ENCODE results near the gene PTGR2. TPM values are rescaled to one million over a fixed set of nuclear protein-coding genes. Genes with fewer than 3 reads are reported as not detected.
"Not testable (repeated sequence)": the region's sequence is repeated elsewhere in the genome, so short reads cannot be mapped to it uniquely, and the experiment has no call there.

Gene PTGR2
- total and polyA plus RNA-seq, 2 of the 8 experiments (the other 6 are each of a cell fraction or from before 2014, with no cell fraction given) = 6.0 to 17.5 TPM

DNA sequence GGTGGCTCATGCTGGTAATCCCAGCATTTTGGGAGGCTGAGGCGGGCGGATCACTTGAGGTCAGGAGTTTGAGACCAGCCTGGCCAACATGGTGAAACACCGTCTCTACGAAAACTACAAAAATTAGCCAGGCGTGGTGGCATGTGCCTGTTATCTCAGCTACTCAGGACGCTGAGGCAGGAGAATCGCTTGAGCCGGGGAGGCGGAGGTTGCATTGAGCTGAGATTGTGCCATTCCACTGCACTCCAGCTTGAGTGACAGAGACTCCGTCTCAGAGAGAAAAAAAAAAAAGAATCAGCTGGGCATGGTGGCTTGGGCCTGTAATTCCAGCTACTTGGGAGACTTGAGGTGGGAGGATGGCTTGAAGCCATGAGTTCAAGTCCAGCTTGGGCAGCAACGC, 18.1 kb downstream of the PTGR2 start:
- FAIRE-seq = not testable (repeated sequence)
- CTCF ChIA-PET (ENCODE audit: partially characterized antibody) = interaction anchor here (1.5 to 3.9 kb wide), 2 partner anchors 140 to 152 kb away, joined by 4 to 27 read pairs; no protein-coding TSS in a partner anchor
- WGBS, 2 experiments (ENCODE audit: extremely low coverage in 1 of 2, insufficient coverage in 1 of 2, insufficient read length in 1 of 2, insufficient replicate concordance in 2 of 2, low coverage in 1 of 2, low lambda C conversion rate in 2 of 2, missing lambda C conversion rate in 1 of 2) = 94% methylated on average over 11 of the region's 11 CpGs; no CpG with 5 or more reads in 1 of the 2 experiments

More for the DNA sequence above, 18.1 kb downstream of the PTGR2 start:
- H3K4me2 ChIP-seq (ENCODE audit: insufficient read depth in 1 of 2, low read depth in 2 of 2, low read length in 2 of 2); H3K27me3 ChIP-seq (replicated peaks in 1 of 4; ENCODE audit: control insufficient read depth in 3 of 4, extremely low read depth in 1 of 4, insufficient read depth in 3 of 4, low read length in 3 of 4); H3K9me3 ChIP-seq (ENCODE audit: insufficient read depth in 2 of 2, low read depth in 1 of 2, low read length in 1 of 2); H2BK12ac ChIP-seq (ENCODE audit: low read depth, low read length); DNase-seq (ENCODE audit: low read depth in 1 of 2, low spot score in 2 of 2); H4K20me1 ChIP-seq (replicated peaks in 1 of 2; ENCODE audit: control insufficient read depth in 1 of 2, insufficient read depth in 2 of 2, low read length in 2 of 2); H2AK5ac ChIP-seq (ENCODE audit: low read depth, low read length); H3K56ac ChIP-seq (replicated peaks; ENCODE audit: insufficient read length, low read depth, low read length); H3K14ac ChIP-seq (ENCODE audit: insufficient read length); H3K18ac ChIP-seq (ENCODE audit: extremely low read depth, low read length); H3K4me3 ChIP-seq (ENCODE audit: extremely low read depth in 1 of 4, insufficient read depth in 2 of 4, low read depth in 3 of 4, low read length in 4 of 4); H3K23ac ChIP-seq (ENCODE audit: insufficient read length); H2BK15ac ChIP-seq (ENCODE audit: low read length); H3K23me2 ChIP-seq (ENCODE audit: low read depth, low read length); H3K79me2 ChIP-seq (ENCODE audit: control insufficient read depth in 1 of 2, insufficient read depth in 2 of 2, low read length in 2 of 2); H2BK20ac ChIP-seq (ENCODE audit: low read length); H3K9ac ChIP-seq (replicated peaks in 1 of 4; ENCODE audit: extremely low read depth in 1 of 4, low read depth in 3 of 4, low read length in 3 of 4); H3K4me1 ChIP-seq (replicated peaks in 1 of 4; ENCODE audit: control insufficient read depth in 3 of 4, insufficient read depth in 4 of 4, low read length in 3 of 4); H3K27ac ChIP-seq (ENCODE audit: low read depth, low read length); H2BK120ac ChIP-seq (replicated peaks; ENCODE audit: low read depth, low read length); H3K4ac ChIP-seq (replicated peaks; ENCODE audit: insufficient read length, low read depth, low read length); H2AFZ ChIP-seq (ENCODE audit: low read length); H4K91ac ChIP-seq (replicated peaks; ENCODE audit: insufficient read length, low read length); H4K5ac ChIP-seq (ENCODE audit: insufficient read length, low read depth, low read length); H3K36me3 ChIP-seq (ENCODE audit: control insufficient read depth in 2 of 4, insufficient read depth in 4 of 4, low read length in 3 of 4); H2BK5ac ChIP-seq (ENCODE audit: low read depth, low read length); H3K79me1 ChIP-seq (ENCODE audit: low read depth, low read length): not testable (repeated sequence)
- peak overlapping the region; percentile 51; the same call in 1 of the 2 replicates for H4K8ac ChIP-seq (ENCODE audit: extremely low read depth, insufficient read depth, low read length)
- POLR2A ChIA-PET (ENCODE audit: partially characterized antibody) = interaction anchor here (0.6 to 1.2 kb wide), 3 partner anchors 18 to 843 kb away, joined by 3 to 4 read pairs (median 3); partner anchors contain the start of gene ZFYVE1
